Stimulated activated naive B cell treated with anti-CD40 and anti-IgM and Interleukin-4, amounts not matched to agents 10 μg/mL and 1 μg/mL and 100 μg/mL, for 72 hours (primary cell): ENCODE data around the gene HNF4A.

ENCODE experiments used
- ATAC-seq, 2 donors: fragments of 150-1000 bp; cut with Tn5 transposase; replicated peaks; 2 replicates each; pipeline ENCODE4 v1.10.0; 2021; ENCODE audit warnings: moderate library complexity in 1 of 2
- DNase-seq: peaks from one replicate; pipeline ENCODE4 v3.0.0; 2021
- H3K27ac Mint-ChIP-seq: one replicate; pipeline ENCODE4 v1.8.0; 2022; ENCODE audit warnings: mild to moderate bottlenecking, mixed read lengths
- H3K27me3 Mint-ChIP-seq, 2 donors: one replicate each; pipeline ENCODE4 v1.8.0; 2022; ENCODE audit warnings: mixed read lengths in 2 of 2
- H3K36me3 Mint-ChIP-seq, 2 donors: one replicate each; pipeline ENCODE4 v1.8.0; 2022; ENCODE audit warnings: mixed read lengths in 2 of 2, mild to moderate bottlenecking in 1 of 2
- H3K4me1 Mint-ChIP-seq, 2 donors: one replicate each; pipeline ENCODE4 v1.8.0; 2022; ENCODE audit warnings: mixed read lengths in 2 of 2, mild to moderate bottlenecking in 1 of 2
- H3K4me3 Mint-ChIP-seq, 2 donors: one replicate each; pipeline ENCODE4 v1.8.0; 2022; ENCODE audit warnings: mild to moderate bottlenecking in 2 of 2, mixed read lengths in 2 of 2, moderate library complexity in 1 of 2
- H3K9me3 Mint-ChIP-seq, 2 donors: one replicate each; pipeline ENCODE4 v1.8.0; 2022; ENCODE audit warnings: mixed read lengths in 2 of 2, mild to moderate bottlenecking in 1 of 2

The HNF4A gene

DNA sequence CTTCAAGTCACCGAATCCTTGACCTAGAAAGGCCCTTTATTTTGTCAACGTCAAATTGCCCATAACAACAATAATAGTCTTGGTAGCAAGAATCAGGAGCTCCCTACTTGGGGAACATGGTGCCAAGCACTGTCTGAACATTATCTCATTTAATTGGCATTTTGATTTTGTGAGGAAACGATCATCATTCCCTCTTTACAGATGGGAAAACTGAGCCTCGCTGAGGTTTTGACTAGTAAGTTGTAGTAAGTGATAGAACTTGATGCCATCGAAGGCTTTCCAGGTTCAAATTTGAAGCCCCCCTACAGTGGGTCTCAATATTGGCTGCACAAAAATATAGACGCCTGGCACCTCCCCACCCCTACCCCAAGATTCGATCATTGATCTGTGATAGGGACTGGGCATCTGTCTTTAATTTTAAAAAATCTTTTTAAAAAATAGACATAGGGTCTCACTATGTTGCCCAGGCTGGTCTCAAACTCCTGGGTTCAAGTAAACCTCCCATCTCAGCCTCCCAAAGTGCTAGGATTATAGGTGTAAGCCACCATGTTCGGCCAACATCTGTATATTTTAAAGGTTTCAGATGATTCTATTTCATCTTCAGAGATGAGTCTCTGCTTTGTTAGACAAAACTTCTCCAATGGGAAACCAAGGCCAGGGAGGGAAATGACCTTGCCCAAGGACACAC lies 36.7 kb downstream of the HNF4A start:
- H3K27me3 Mint-ChIP-seq, result peaks cover 34 to 46% of the 10 kb centered on the region in 2 donors
- peaks cover 11 to 16% of the 10 kb centered on the region in 2 donors for H3K4me1 Mint-ChIP-seq
- no peaks in the 10 kb centered on the region for H3K36me3 Mint-ChIP-seq
- no peak for DNase-seq
- no peaks in the 10 kb centered on the region for H3K9me3 Mint-ChIP-seq
- no peak overlapping the region for H3K27ac Mint-ChIP-seq
- H3K4me3 Mint-ChIP-seq, result no peak overlapping the region
- no peak for ATAC-seq

DNA sequence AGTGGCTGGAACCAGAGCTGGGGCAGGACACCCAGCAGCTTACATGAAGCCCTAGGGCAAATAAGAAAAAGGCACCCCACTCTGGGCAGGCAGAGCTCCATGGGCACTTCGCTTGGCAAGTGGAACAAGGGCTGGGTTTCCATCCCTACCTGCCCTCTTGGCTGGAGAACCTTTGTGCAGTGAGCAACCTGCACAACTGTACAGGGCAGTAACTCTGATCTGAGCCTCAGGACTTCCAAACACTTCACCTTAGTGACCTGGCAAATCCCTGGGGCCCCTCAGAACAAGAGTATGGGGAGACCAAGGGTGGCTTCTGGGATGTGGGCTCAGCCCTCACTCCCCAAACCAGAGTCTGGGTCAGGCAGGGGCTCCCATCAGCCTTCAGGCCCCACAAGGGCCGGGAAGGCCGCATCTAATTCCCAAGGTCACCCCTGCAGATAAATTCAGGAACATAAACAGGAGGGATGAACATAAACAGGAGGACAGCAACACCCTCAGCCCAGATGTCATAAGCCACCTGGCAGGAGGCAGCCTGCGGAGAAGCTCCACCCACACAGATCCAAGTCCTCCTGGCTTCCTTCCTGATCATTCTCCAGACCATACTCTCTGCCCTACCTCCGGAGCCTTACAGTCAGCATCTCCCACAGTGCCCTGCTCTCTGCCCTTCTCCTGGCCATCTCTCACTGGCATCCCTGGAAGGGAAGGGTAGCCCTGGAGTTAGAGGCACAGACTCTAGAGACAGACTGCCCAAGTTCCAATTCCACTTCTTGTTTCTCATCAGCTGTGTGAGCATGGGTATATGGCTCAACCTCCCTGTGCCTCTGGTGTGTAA lies 37.5 kb downstream of the HNF4A start:
- no peak overlapping the region for H3K27ac Mint-ChIP-seq
- peaks cover 28 to 39% of the 10 kb centered on the region in 2 donors for H3K27me3 Mint-ChIP-seq
- no peaks in the 10 kb centered on the region for H3K36me3 Mint-ChIP-seq
- no peak for ATAC-seq
- H3K4me1 Mint-ChIP-seq, result peaks cover 7 to 9% of the 10 kb centered on the region in 2 donors
- DNase-seq, result no peak
- no peaks in the 10 kb centered on the region for H3K9me3 Mint-ChIP-seq
- H3K4me3 Mint-ChIP-seq, result no peak overlapping the region

DNA sequence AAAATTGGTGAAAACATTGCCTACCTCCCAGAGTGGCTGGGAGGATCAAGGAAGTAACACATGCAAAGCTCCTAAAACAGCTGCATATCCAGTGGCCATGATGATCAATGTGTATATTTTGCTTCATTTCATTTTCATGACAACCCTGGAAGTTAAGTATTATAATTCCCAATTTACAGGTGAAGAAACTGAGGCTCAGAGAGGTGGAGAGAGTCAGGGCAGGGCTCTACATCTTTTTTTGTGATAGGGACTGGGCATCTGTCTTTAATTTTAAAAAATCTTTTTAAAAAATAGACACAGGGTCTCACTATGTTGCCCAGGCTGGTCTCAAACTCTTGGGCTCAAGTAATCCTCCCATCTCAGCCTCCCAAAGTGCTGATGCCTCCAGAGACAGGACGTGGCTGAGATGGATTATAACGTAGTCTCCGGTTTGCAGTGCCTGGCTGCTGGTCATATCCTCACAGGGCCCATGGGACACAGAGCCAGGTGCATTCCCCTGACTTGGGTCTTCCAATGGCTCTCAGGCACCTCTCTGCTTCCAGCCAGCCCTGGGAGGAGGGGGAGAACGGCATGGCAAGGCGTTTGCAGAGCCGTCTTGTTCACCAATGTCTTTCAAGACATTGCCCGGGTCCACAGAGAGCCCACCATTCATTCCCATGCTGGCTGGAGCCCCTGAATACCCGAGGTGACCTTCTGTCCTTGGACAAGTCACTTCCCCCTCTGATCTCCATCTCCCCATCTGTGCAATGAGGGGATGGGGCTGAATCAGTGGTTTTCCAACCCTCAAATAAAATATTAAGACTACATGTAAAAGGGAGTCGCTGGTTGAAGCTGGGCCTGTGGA lies 38.3 kb downstream of the HNF4A start:
- H3K4me3 Mint-ChIP-seq, result no peak overlapping the region
- peaks cover 2% of the 10 kb centered on the region in 2 donors for H3K4me1 Mint-ChIP-seq
- no peaks in the 10 kb centered on the region for H3K36me3 Mint-ChIP-seq
- H3K27me3 Mint-ChIP-seq, result peaks cover 28 to 39% of the 10 kb centered on the region in 2 donors
- H3K9me3 Mint-ChIP-seq, result no peaks in the 10 kb centered on the region
- ATAC-seq (no peak), DNase-seq (no peak)
- no peak overlapping the region for H3K27ac Mint-ChIP-seq

DNA sequence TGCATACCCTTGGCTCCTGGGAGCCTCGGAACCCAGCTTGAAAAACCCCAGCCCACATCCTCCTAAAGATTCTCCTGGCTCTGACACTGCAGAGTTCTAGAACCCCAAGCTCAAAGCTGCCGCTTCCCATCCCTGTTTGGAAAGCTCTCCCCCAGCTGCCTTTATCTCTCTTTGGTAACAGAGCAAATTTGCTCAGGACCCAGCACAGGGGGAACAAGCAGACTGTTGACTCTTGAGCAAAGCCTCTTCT lies 38.9 kb downstream of the HNF4A start:
- Mint-ChIP-seq H3K36me3 (no peaks in the 10 kb centered on the region), H3K27me3 (peaks cover 24 to 35% of the 10 kb centered on the region in 2 donors), H3K9me3 (no peaks in the 10 kb centered on the region), H3K27ac (no peak overlapping the region), H3K4me1 (no peaks in the 10 kb centered on the region), H3K4me3 (no peak overlapping the region)
- DNase-seq, result no peak
- no peak for ATAC-seq

GRCh38 chr20:44394702-44395460 lies 39.4 kb downstream of the HNF4A start:
- peaks cover 24 to 35% of the 10 kb centered on the region in 2 donors for H3K27me3 Mint-ChIP-seq
- no peak for ATAC-seq
- H3K4me3 Mint-ChIP-seq, result no peak overlapping the region
- no peaks in the 10 kb centered on the region for H3K9me3 Mint-ChIP-seq
- H3K36me3 Mint-ChIP-seq, result no peaks in the 10 kb centered on the region
- H3K27ac Mint-ChIP-seq, result no peak overlapping the region
- H3K4me1 Mint-ChIP-seq, result no peaks in the 10 kb centered on the region
- DNase-seq, result no peak

DNA sequence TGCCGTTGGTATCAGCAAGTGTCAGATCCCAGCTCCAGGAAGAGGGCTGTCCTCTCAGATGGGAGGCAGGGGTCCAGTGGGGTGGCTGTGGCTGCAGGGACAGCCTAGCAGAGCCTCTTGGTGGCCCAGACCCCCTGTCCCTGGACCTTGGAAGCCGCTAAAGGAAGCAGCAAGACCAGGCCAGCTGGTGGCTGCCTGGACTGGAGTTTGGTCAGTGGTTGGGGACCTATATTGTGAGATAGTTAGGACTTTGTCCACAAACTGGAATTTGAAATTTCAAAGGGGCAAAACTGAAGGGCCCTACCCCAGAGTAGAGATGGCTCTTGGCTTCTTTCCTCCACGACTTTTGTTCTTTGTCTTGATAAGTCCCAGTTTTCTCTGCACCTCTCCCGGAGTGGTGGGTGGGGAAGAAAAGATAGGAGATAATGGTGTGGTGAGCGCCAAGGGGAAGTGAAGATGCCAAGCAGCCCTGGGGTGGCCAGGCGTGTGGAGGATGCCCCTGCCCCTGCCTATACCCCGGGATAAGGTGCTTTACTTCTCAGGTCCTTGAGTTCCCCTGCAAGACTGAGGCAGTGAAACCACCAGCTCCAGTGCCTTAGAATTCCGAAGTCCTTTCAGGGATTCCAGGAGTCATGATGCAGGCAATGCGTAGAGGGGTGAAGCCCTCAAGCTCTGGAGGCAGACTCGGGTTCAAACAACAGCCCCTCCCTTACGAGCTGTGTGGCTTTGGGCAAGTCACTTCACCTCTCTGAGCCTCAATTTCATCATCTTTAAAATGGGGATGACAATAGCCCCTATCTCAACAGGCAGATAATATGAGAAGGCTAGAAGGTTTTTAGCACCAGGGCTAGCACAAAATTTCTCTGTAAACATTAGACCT lies 40.2 kb downstream of the HNF4A start:
- H3K36me3 Mint-ChIP-seq, result no peaks in the 10 kb centered on the region
- H3K4me1 Mint-ChIP-seq, result no peaks in the 10 kb centered on the region
- no peaks in the 10 kb centered on the region for H3K9me3 Mint-ChIP-seq
- DNase-seq (no peak), ATAC-seq (no peak)
- H3K4me3 Mint-ChIP-seq, result no peak overlapping the region
- peaks cover 30 to 37% of the 10 kb centered on the region in 2 donors for H3K27me3 Mint-ChIP-seq
- H3K27ac Mint-ChIP-seq, result no peak overlapping the region

DNA sequence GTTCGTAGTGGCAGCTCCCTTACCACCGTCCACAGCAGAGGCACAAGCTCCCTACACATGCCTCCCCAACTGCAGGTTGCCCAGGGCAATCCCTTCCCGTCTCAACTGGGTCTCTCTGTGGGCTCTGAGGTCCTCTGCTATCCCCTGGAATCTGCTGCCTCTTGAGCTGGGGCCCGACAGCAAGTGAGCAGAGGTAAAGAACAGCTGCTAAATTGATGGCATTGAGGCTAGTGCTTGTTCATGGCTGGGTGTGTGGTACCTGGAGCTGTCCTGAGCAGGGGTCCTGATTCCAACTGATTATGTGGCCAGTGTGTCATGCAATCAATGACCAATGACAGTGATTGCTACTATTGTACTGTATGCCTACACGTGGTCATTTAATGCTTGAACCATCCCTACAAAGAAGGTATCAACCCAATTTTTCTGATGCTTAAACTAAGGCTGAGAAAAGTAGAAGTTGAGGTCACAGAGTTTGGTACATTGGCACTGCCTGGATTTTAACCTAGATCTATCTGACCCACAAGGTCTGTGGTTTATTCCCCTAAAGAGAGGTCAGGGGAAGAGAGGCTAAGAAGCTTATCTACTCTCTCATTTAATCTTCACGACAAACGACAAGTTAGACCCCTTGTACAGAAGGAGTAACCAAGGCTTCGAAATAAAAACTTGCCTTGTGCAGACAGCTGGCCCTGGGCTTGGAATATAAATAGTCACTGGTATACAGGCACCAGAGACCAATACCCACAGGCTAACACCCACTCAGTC lies 41.1 kb downstream of the HNF4A start:
- no peak for ATAC-seq
- no peaks in the 10 kb centered on the region for H3K4me1 Mint-ChIP-seq
- no peaks in the 10 kb centered on the region for H3K9me3 Mint-ChIP-seq
- no peak overlapping the region for H3K4me3 Mint-ChIP-seq
- no peaks in the 10 kb centered on the region for H3K36me3 Mint-ChIP-seq
- DNase-seq, result no peak
- H3K27me3 Mint-ChIP-seq, result peaks cover 25 to 35% of the 10 kb centered on the region in 2 donors
- no peak overlapping the region for H3K27ac Mint-ChIP-seq

- no peak for DNase-seq
- peaks cover 32 to 40% of the 10 kb centered on the region in 2 donors for H3K27me3 Mint-ChIP-seq
- H3K4me1 Mint-ChIP-seq, result no peaks in the 10 kb centered on the region
- no peaks in the 10 kb centered on the region for H3K36me3 Mint-ChIP-seq
- H3K27ac Mint-ChIP-seq, result no peak overlapping the region
- no peak overlapping the region for H3K4me3 Mint-ChIP-seq
- no peak for ATAC-seq
- H3K9me3 Mint-ChIP-seq, result no peaks in the 10 kb centered on the region
These were observed 42.8 kb downstream of the HNF4A start for GRCh38 chr20:44398335-44398734.

DNA sequence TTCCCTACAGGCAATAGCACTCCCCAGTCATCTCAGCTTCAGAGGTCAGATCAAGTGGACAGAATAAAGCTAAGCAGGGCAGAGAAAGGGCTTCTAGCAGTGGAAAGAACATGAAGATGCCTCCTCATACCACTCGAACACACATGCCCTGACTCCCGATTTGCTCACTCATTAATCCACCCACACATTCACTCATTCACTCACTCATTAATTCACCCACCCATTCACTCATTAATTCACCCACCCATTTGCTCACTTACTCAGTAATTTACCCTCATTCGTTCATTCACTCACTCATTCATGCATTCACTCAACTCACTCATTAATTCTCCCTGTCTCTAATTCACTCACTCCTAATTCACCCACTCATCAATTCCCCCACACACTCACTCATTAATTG lies 43.9 kb downstream of the HNF4A start:
- Mint-ChIP-seq H3K36me3 (no peaks in the 10 kb centered on the region), H3K27ac (no peak overlapping the region), H3K4me3 (no peak overlapping the region), H3K27me3 (peaks cover 32 to 40% of the 10 kb centered on the region in 2 donors), H3K4me1 (no peaks in the 10 kb centered on the region), H3K9me3 (no peaks in the 10 kb centered on the region)
- ATAC-seq (no peak), DNase-seq (no peak)

DNA sequence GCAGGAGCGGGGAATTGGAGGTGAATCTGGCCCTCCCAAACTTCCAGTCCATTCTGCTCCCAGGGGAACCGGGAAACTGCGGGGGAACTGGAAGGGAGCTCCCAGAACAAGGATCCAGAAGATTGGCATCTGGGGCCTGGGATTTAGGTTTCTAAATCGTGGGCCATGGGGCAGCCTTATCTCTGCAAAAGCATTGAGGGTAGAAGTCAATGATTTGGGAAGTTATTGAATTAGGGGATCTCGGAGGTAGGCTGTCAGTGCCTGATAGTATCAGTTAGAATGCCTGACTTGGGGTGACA lies 45.1 kb downstream of the HNF4A start:
- Mint-ChIP-seq H3K27me3 (peaks cover 28 to 31% of the 10 kb centered on the region in 2 donors), H3K9me3 (no peaks in the 10 kb centered on the region), H3K4me1 (no peaks in the 10 kb centered on the region), H3K36me3 (no peaks in the 10 kb centered on the region), H3K4me3 (no peak overlapping the region), H3K27ac (no peak overlapping the region)
- ATAC-seq (no peak), DNase-seq (no peak)

- no peak overlapping the region for H3K27ac Mint-ChIP-seq
- H3K27me3 Mint-ChIP-seq, result peaks cover 28 to 31% of the 10 kb centered on the region in 2 donors
- no peak for ATAC-seq
- DNase-seq, result no peak
- no peak overlapping the region for H3K4me3 Mint-ChIP-seq
- no peaks in the 10 kb centered on the region for H3K36me3 Mint-ChIP-seq
- no peaks in the 10 kb centered on the region for H3K9me3 Mint-ChIP-seq
- H3K4me1 Mint-ChIP-seq, result no peaks in the 10 kb centered on the region
These were observed 45.7 kb downstream of the HNF4A start for GRCh38 chr20:44400970-44401769.

DNA sequence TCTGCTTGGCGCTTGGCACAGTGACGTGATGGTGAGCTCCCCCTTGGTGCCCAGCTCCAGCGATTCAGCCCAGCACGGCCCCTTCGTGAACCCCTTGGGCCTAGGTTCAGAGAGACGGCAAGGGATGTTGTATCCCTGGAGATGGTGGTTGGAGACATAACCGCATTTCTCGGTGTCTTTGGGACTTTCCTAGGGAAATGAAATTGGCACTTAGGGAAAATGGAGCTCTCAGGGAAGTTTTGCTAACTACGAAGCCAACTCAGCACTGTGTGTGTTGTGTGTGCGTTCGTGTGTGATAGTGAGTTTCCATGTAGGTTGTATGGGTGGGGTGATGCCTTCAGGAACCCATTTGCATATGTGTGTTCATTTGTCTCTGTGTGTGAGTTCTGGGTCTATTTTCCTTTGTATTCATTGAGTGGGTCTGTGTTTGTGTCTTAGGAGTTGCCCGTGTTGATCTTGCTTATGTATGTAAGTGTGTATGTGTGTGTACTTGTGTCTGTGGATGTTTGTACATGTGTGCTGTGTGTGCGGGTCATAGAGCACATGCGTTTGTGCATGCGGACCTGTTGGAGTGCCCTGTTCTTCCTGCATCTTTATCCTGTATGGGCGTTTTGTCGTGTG lies 46.4 kb downstream of the HNF4A start:
- no peak overlapping the region for H3K4me3 Mint-ChIP-seq
- H3K27ac Mint-ChIP-seq, result no peak overlapping the region
- H3K27me3 Mint-ChIP-seq, result peaks cover 28 to 31% of the 10 kb centered on the region in 2 donors
- H3K36me3 Mint-ChIP-seq, result no peaks in the 10 kb centered on the region
- H3K9me3 Mint-ChIP-seq, result no peaks in the 10 kb centered on the region
- no peaks in the 10 kb centered on the region for H3K4me1 Mint-ChIP-seq
- ATAC-seq (no peak), DNase-seq (no peak)
